HK-2 (cell line): Measurements from ENCODE around the gene COMMD1.
"Not testable (repeated sequence)": the region's sequence is repeated elsewhere in the genome, so short reads cannot be mapped to it uniquely, and the experiment has no call there.

Experiments used
- DNase-seq: peaks from one replicate; pipeline ENCODE4 v3.0.0-alpha.2; 2018; ENCODE audit not compliant: unreplicated experiment

COMMD1 gene

GRCh38 chr2:61905372-61906185, at the start of gene COMMD1:
Gene COMMD1 (plus strand): TSS chr2:61905674. CDS start chr2:61905679, 5 bp downstream.
- peak; percentile 72 for DNase-seq

GRCh38 chr2:61857224-61857623, 48.2 kb upstream of the COMMD1 start:
- DNase-seq: no peak

GRCh38 chr2:61862085-61862484, 43.4 kb upstream of the COMMD1 start:
- DNase-seq: no peak

DNA sequence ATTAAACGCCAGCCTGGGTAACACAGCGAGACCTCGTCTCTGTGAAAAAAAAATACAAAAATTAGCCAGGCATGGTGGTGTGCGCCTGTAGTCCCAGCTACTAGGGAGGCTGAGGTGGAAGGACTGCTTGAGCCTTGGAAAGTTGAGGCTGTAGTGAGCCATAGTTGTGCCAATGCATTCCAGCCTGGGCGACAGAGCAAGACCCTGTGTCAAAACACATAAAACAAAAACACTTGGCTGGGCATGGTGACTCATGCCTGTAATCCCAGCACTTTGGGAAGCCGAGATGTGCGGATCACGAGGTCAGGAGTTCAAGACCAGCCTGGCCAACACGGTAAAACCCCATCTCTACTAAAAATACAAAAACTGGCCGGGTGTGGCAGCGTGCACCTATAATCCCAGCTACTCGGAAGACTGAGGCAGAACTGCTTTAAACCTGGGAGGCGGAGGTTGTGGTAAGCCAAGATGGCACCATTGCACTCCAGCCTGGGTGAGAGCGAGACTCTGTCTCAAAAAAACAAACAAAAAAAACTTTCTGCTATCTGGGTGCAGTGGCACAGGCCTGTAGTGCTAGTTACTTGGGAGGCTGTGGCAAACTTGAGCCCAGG, 38.9 kb upstream of the COMMD1 start:
- DNase-seq: not testable (repeated sequence)

GRCh38 chr2:61876400-61876799, 29.1 kb upstream of the COMMD1 start:
- no peak for DNase-seq

- DNase-seq: no peak
These were observed 27.8 kb upstream of the COMMD1 start for GRCh38 chr2:61877571-61878245.

DNA sequence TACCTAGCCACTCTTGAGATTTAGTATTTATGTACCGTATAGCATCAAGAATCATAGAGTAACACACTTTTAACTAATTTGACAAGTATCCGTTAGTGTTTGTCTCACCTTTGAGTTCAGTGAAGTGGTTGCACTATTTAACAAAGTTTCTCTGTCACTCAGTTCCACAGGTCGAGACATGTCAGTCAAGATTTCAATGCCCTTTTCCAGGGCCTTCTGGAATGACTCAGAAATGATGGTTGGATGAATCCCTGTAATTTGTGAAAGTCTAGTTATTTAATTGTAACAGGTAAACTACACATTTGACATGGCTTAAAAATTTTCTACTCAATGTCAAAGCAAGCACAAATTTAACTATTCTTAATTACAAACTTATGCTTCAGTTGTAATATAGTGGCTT, 26.7 kb upstream of the COMMD1 start:
- DNase-seq: no peak

DNA sequence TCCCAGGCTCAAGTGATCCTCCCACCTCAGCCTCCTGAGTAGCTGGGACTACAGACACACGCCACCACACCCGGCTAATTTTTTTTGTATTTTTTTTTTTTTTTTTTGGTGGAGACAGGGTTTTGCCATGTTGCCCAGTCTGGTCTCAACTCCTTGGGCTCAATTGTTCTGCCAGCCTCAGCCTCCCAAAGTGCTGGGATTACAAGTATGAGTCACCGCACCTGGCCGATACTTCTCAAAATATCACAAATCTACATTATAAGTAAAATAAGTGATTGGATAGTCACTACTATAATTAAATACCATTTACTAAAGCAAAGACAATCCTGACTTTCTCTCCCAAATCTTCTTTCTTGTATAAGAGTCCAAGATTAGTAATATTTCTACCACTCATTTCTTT, 26.1 kb upstream of the COMMD1 start:
- DNase-seq: not testable (repeated sequence)

GRCh38 chr2:61882850-61883249, 22.6 kb upstream of the COMMD1 start:
- no peak for DNase-seq

DNA sequence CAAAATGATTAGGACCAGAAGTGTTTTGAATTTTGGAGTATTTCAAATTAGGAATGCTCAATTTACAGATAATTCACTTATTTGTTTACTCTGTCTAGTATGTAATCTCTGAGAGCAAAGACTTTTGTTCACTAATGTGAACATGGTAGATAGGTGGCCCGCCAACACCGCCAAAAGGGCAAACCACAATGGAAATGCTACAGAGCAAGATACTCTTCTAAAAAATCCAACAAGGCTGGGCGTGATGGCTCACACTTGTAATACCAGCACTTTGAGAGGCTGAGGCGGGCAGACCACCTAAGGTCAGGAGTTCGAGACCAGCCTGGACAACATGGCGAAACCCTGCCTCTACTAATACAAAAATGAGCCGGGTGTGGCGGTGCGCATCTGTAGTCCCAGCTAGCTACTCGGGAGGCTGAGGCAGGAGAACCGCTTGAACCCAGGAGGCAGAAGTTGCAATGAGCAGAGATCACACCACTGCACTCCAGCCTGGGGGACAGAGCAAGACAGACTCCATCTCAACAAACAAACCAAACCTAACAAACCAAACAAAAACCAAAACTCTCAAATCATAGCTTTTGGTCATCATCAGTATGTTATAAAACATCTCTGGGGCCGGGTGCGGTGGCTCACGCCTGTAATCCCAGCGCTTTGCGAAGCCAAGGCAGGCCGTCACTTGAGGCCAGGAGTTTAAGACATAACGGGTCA, 19.4 kb upstream of the COMMD1 start:
- no peak for DNase-seq

GRCh38 chr2:61887717-61888266, 17.7 kb upstream of the COMMD1 start:
- peak; percentile 22 for DNase-seq

DNA sequence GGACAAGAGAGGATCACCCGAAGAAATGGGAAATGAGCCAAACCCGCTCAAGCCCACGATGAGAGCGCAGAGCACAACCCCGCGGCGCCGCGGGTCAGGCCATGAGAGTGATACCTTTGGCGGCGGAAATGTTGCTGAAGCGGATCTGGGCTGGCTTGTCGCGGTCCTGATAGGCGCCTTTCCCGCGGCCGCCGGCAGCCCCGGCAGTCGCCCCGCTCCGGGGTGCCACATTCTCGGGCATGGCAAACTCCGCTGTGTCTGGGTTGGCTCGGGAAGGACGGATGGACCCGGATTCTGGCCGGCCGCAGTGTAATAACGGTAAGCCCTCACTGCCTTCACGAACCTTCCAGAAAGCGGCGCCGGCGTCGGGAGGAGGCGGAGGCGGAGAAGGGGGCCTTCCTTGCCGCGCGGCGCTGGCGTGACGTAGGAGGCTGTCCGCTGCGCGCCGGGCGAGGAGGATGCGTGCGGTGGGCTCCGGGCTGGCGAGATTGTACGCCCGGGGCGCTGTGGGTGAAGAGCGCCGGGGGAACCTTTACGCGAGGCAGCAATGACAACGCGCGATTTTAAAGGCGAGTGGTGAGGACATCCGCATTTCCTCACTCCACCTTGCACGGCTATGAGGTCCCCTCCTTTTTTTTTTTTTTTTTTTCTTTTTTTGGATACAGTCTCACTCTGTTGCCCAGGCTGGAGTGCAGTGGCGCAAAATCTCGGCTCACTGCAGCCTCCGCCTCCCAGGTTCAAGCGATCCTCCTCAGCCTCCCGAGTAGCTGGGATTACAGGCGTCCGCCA, 17.0 kb upstream of the COMMD1 start, which contains the start of gene CCT4:
Gene CCT4 (minus strand): TSS at position 390 of the 789 bp plus-strand sequence. CDS start 149 bp downstream, at position 241.
- peak; percentile 91 for DNase-seq

GRCh38 chr2:61898810-61899209, 6.7 kb upstream of the COMMD1 start:
- no peak for DNase-seq

- no peak for DNase-seq
These were observed 5.2 kb upstream of the COMMD1 start for GRCh38 chr2:61900281-61900680.

DNA sequence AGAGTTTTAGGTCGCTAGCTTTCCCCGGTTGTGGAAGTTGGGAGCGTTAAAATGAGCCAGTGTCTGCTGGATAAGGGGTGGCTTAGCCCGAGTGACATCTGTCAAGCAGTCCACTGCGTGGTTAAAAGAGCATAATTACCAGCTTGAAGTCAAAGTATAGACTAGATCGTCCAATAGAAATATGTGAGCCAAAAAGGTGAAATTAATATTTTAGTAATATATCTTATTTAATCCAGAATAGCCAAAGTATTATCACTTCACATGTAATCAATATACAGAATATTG, 654 bp downstream of the COMMD1 start:
- DNase-seq: no peak

- DNase-seq: no peak
These were observed 3.6 kb downstream of the COMMD1 start for GRCh38 chr2:61909116-61909515.

DNA sequence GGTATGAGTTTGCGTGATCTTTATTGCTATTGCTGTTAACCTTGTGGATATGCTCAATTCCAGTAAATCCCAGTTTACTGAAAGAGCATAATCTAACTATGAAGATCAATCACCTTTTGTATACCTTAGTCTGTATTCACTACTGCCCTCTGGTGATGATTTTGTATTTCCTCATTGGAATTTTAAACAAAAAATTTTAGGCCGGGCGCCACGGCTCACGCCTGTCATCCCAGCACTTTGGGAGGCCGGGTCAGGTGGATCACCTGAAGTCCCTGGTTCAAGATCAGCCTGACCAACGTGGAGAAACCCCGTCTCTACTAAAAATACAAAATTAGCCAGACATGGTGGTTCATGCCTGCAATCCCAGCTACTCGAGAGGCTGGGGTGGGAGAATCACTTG, 5.1 kb downstream of the COMMD1 start:
- no peak for DNase-seq

GRCh38 chr2:61911510-61911909, 6.0 kb downstream of the COMMD1 start:
- DNase-seq: no peak

- DNase-seq: not testable (repeated sequence)
These were observed 9.3 kb downstream of the COMMD1 start for GRCh38 chr2:61914794-61915193.

DNA sequence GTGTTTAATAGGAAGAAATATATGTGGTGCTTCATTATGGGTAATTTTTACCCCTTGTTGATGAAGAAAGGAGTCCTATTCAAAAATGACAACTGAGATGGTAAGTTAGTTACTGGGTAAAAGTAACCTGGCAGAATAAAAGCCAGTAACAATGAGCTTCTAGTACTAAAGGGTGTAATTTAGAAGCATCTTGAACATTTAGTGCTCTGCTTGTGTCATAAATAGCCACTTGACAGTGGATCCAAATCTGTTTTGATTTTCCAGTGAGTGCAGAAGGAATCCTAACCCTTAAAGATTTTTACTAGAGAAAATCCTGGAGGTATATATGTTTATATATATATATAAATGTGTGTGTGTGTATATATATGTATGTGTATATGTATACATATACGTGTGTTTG, 15.1 kb downstream of the COMMD1 start:
- DNase-seq: no peak

GRCh38 chr2:61922714-61923113, 17.2 kb downstream of the COMMD1 start:
- no peak for DNase-seq
